DMS79 treated with DMSO at 0.1 percent for 48 hours (cell line): ENCODE measurements around the gene INTS6.

ENCODE experiments used
- DNase-seq: peaks from one replicate; lab custom pipeline; 2025; lab: John Stamatoyannopoulos, UW

INTS6 gene

DNA sequence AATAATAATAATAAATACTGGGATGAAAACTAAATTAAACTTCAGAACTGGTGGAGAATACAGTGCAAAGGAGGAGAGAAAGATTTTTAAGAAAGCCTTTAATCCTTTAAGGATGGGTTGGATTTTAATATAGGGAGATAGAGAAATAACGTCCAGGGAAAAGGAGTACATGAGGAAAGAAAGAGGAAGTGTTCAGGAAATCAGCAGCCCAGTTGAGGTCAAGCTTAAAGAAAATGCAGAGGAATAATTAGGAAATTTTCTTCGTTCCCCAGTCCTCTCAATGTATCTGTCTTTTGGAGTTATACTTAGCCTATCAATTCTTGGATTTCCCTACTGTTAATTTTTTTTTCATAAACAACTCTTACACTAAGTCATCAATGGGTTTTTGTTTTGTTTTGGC is 47.7 kb downstream of the INTS6 start:
- no peak for DNase-seq

DNA sequence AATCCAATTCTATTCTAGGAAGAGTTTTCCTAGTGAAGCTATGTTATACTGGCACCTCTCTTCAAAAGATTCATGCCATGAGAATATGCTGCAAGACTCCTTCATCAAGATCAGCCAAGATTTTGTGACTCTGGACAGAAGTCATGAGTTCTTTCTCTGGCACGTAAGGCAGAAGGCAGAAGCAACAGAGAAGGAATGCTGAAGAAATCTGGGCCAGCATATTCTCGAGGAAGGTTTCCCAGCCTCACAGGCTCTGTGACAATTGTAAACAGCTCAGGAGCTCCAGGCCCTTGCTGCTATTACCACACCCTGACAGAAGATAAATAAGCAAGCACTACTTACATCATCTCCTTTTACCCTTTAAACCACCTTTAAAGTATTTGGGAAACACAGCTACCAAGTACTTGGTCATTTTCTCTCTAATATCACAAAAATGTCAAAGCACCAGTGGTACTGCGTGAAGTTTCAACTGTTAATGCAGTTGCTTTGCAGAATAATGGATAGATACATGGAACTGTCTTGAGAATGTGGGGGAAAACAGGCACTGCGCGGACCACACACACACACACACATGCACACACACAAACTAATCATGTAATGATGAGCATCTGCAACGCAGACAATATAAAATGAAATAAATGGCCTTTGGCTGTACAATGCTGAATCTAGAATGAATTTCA is 55.4 kb downstream of the INTS6 start:
- no peak for DNase-seq

DNA sequence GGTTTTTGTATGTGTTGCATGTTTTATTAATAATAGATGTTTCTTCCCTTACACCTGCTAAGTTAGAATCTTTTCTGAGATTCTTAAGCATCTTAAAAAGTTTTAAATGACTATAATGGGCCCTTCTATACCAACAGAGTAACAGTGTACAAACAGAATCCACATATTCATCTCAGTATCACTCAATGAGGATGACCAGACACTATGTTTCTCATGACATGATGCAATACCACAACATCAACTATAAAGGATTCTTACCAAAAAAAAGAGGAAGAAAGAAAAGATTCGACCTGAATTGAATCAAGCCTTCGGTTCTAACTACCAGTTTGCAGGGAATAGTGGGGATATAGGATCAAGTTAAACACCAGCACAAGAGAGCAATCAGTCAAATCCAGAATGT is 56.5 kb downstream of the INTS6 start:
- no peak for DNase-seq

DNA sequence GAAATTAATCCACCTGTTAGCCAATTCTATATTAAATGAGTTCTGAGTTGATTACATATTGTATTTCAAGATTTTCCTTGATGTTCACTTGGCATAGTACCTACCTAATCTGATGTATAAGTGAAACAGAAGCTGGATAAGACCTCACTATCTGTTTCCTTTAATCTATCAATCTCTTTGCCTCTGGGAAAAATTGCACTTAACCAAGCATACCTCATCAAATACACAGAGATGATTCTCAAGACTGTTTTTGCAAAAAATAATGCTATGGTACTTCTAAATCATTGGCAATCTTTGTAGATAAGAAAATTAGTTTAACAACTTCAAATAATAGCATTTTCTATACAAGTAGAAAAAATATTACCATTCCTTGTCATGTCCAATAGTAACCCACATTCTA is 58.1 kb downstream of the INTS6 start:
- DNase-seq = no peak

DNA sequence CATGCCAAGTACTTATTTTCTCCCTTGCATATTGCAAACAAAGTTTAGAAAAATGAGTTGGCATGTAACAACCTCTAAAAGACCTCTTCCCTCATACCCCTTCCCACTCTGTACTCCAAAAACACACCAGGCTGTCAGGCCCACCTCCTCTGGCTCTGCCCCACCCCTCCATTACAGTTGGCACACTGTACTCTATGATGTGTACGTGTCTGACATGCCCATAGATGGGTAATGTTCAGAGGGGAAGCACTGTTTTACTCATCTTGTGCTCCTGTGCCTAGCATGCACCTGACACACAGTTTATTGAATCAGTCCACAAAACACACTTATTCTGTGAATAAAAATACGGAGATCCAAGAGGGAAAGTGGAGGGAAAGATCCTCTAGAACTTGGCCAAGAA is 67.7 kb downstream of the INTS6 start:
- DNase-seq = no peak

DNA sequence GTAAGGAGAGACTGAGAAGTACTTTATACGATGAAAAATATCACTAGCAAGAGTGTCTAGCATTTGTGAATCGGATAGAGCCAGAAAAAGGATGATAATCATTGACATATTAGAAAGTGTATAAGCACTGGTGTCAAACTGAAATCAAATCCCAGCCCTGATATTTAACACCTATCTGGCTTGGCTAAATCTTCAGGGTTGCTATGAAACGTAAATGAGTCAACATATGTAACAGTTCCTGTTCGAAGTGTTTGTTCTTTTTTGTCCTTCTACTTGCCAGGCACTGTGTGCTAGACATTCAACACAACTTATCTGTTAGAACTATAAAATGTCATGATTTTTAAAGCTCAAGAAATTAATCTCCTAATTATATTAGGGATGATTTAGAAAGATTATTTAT is 72.6 kb downstream of the INTS6 start:
- no peak for DNase-seq

DNA sequence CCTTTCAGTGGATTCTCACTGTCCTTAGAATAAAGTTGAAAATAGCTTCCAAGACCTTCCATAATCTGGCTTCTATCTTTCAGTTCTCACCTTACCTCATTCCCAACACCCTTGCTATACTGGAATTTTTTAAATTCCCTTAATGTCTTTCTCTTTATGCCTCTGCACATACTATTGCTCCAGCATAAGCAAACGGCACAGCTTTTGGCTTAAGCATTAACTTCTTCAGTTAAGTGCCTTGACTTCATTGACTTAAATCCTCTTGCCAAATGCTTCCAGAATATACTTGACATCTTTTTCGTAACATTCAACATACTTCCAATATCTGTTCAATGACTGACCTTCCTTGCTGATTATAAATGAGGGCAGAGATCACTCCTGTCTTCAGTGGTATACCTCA is 79.4 kb downstream of the INTS6 start:
- no peak for DNase-seq

DNA sequence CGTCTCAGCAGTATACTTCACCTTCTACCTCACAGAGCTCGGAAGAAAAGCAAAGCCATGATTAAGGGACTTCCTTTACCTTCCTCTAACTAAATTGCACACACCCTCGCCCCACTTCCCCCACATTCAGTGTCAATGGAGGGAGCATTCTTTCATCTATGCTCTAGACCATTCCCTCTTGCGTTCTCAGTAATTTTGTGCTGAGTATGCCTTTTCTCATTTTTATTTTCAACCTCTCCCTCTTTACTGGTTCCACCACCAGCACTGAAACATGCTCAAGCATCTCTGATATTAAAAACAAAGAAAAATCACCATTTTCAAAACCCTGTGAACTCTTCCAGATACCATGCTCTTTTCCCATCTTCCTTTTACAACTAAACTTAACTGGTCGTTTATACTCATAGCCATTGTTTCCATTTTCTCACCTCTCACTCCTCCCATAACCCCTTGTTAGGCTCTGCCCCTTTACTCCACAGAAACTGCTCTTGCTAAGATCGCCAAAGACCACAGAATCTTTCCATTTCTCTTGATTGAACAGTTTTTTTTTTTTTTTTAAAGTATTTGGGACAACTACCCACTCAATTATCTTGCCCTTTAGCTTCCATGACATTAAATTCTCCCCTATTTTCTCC is 81.0 kb downstream of the INTS6 start:
- DNase-seq = no peak

DNA sequence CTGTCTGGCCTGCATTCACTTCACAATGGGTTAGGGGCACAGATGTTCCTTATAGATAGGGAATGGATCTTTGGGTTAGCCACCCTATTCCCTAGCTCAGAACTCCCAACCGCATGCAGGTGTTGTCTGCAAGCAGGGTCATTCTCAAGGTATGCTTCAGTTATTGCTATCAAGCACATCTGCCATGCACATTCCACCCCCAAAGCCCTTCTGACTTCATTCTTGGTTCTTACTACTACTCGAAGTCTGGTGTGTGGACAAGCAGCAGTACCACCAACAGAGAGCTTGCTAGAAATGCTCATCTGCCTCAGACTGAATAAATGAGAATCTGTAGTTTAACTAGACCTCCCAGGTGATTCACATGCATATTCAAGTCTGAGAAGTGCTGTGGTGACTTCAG is 82.0 kb downstream of the INTS6 start:
- no peak for DNase-seq

DNA sequence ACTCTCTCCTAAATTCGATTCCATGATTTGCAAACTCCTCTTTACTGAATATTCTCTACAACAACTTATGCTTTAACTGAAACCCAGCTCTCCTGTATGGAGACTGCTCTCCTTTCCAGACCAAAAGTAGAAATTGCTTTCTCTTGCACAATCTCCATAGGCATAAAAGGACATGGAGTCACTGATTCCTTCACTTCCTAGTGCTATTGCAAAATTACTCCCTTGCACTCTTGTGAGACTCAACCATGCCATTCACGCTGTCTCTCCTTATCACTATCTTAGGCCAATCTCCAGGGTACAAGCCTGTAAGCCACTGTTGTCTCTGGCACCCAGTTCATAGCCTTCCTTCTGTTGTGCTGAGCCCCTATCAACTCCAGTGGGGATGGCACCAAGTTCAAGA is 82.7 kb downstream of the INTS6 start:
- no peak for DNase-seq

DNA sequence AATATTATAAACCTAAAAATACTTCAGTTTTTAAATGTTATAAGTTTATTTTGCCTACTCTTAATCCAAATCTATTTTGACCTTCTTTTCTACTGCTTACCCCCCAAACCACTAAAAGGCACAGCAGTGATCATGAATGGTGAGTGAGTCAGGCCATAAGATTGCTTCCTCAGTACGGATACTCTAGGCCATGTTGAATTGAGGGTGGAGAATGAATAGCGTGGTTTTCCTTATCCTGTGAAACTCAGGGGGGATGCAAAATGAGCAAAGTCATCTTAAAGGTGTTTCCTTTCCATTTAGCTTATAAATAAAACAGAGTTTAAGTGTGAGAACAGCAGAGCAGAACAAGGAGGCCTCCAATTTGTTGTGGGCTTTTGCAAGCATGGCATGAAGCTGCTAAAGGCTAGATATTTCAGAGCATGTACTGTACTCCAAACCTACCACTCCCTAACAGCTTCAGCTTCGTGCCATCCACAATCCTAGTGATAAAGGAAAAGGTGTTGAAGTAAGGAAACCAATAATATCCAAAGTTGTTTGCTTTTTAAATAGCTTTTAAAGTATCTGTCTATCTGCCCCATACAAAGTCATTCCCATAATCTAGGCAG is 88.3 kb downstream of the INTS6 start:
- DNase-seq = no peak

DNA sequence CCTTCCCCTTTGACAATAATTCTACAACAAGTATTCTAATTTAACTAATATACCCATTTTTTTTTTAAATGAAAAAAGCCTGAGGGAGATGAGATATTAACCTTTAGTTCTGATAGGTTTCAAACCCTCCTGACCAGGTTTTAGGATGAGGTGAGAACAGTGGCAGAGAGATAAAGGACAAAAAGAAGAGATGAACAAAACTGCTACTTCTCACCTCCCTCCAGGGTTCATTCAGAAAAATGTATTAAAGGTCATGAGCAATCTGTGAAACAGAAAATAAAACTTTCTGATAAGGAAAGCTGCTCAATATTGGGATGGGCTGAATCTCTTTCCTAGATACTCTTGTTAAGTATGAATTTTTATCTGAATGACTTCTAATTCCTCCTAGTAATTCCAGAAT is 89.2 kb downstream of the INTS6 start:
- no peak for DNase-seq

DNA sequence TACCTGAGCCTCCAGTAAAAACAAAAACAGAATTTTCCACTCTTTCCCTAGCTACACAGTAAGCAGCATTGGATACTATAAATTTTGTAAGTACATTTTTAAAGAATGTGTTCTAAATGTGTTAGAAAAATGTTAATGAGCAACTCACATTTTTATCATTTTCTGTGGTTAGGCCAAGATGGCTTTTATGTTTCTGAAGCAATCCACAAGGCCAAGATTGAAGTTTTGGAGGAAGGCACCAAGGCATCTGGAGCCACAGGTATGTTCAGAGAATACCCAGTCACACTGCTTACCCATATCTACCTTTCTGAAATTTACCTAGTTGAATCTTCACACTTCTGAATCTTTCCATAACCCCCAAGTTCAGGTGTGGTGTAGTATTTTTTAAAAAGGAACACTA is 91.7 kb downstream of the INTS6 start:
- no peak for DNase-seq

DNA sequence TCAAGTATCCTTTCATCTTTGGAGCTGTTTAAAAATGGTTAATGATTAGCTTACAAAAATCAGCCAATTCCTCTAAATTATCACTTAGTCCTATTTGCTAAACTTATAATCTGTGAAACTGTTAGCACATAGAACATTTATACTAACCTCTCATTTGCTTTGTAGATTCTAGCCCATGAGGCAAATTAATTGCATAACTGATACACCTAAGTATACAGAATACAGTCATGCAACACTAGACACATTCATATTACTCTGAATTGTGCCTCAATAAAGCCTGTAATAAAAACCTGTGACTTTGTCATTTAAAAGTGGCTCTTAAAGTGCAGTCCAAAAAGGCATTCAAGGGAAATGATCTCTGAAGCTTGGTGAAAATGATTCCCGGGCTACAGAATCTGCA is 92.3 kb downstream of the INTS6 start:
- no peak for DNase-seq

DNA sequence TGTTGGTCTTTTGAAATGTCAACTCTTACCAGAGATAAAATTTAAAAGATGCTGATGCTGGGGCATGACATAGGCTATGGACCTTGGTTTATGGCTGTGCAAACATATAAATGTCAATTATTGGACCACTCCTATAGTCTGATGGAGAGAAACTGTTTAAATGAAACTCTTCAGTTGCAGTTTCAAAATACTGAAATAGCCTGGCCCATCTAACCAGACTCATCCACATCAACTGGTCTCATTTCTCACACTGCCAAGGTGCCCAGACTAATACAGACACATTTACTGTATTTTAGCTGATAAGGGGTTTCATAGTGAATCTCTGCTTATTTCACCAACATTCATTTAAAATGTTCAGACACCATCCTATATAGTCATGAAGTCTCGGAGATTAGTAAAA is 93.5 kb downstream of the INTS6 start:
- no peak for DNase-seq

DNA sequence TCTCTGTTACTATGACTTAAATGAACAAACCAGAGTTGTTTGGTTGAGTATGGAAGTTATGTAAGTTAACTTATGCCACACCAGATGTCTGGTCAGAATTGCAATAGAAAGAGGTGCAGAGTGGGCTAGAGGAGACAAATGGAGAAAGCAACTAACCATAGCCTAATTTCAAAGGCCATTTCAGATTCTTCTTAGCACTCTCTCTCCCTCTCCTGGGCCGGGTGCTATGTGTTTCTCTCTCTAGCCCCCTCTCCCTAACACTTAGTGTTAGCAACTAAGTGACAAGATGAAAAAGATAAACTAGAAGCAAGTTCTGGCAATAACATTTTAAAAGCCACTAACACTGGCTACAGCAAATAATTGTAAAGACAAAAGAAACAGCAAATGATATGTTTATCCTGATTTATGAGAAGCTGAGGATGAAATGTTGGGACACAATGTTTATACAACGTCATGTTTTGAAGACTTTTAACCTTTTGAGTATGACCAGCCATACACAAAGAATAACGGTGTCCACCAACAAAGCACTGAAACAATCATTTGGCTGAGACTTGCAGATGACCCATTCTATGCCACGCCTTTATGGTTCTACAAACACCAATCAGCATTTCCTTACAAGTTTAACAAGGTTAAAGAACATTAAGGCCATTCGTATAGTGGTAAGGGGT is 94.8 kb downstream of the INTS6 start:
- no peak for DNase-seq

DNA sequence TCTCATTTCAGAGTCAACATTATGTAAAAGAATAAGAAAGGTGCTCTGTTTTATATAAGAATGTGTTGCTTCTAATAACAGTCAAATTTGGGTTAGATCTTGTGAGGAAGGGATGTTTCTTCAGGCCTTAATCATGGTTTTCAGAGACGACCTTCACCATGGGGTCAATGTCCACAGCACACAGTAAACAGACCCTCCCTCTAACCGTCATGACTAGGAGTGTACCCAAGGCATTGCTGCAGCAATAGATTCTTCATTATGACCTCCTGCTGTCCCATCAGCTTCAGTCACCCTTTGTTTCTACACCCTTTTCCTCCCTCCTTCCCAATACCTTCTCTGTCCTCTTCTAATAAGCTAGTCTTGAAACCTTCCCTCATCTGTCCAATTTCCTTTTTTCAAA is 97.6 kb downstream of the INTS6 start:
- DNase-seq = no peak

DNA sequence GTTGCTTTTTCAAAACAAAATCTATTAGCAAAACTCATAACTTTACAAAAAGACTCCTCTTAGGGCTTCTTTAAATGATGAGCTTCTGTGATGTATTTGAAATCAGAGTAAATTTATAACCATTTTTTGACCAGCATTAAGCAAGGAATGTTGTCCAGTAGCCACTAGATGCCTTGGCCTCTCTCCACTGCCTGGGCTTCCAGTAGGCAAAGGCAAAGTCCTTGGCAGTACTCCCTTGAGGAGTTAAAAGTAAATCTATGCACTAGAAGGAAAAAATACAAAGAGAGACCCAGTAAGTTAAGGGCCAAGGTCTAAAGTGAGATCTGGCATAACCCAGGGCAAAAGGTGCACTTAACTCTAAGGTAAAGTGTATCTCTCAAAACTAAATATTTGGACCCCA is 103.8 kb downstream of the INTS6 start:
- no peak for DNase-seq

DNA sequence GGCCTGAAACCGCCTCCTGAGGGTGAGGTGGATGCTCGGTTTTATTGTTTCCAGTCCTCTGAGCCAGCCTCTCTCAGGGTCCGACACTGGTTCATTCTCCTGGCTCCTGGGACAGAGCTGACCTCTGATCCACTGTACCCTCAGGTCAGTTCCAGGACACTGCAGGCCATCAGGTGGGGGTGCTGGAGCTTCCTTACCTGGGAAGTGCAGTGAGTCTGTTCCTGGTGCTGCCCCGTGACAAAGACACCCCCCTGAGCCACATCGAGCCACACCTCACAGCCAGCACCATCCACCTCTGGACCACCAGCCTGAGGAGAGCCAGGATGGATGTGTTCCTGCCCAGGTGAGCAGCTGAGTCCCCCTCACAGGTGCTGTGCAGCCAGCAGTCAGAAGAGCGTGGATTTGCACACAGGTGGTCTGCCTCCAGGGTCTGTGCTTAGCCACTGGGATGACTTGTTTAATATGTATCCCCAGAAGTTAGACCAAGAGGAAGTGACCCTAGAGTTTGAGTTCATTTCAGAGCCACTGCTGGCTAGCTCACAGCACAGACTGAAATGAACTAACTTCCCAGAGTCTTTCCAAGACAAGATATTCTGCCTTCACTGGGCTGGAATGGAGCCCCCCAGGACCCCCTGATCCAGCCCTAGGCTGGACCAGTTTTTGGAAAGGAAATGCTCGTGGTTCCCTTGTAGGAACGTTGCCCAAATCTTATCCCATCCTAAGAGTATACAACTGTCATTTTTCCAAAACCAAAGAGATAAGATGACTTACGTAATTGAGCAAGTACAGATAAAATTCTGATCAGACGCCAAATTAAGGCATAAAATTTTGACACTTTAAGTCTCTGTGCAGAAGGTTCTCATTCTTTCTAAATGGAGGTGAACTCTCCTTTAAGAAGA is 104.5 kb downstream of the INTS6 start:
- no peak for DNase-seq

DNA sequence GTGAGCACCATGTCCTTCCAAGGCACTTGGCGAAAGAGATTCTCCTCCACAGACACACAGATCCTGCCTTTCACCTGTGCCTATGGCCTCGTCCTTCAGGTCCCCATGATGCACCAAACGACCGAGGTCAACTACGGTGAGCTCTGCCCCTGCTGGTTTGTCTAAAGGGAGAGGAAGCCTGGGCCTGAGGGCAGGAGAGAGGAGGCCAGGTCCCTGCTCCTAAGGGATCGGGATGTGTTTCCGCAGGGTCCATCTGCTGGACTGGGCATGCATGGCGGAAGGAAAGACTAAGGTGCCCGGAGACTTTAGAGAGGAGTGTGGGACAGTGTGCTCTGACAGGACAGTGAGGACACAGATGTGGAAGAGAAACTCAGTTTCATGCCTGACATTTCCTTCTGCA is 105.7 kb downstream of the INTS6 start:
- DNase-seq = no peak

DNA sequence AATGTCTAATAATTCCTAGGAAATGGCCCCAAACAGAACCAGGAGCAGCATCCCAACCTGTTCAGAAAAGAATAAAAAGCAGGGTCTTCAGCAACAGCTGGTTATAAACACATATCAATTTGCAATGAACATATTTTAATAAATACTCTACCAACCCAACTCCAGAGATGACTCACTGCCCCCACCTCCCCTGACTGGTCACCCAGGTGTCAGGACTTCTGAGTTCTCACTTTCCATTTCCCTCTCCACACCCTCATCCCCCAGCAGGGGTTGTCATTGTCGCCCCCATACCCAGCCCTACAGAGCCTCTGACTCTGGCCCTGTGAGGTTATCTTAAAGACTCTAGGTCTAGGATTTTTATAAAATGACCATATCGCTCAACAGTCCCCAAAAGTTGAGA is 106.4 kb downstream of the INTS6 start:
- DNase-seq = no peak

DNA sequence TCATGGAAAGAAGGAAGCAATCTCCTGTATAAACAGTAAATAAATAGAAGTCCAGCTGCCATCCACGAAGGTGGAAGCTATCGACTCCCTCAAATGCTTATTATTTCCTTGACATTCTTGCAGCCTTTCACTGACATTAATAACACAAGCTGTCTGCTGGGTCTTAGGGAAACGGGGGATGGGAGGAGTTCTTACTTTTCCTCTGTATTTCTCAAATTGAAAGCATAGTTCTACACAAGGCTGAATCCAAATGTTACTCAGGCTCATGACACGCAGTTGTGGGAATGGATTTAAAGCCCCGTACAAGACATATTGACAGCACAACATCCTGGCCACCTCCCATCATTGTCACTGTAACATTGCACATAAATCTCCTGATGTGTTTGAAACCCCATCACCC is 109.4 kb downstream of the INTS6 start:
- no peak for DNase-seq
